GM12875 (cell line): ENCODE data around the gene CAPN9.

ENCODE experiments used
- H3K4me3 ChIP-seq: one replicate; pipeline ENCODE4 v1.5.1; 2011; ENCODE audit warnings: low read depth, low read length, control low read depth
- TF ChIP-seq, protein P1 (sequence below): IDR thresholded peaks from 2 replicates; pipeline ENCODE4 v1.5.1; 2011; ENCODE audit warnings: low read depth, mild to moderate bottlenecking, control low read depth, inconsistent platforms, low read length, moderate library complexity, borderline replicate concordance; ENCODE audit not compliant: insufficient read depth

The CAPN9 gene

DNA sequence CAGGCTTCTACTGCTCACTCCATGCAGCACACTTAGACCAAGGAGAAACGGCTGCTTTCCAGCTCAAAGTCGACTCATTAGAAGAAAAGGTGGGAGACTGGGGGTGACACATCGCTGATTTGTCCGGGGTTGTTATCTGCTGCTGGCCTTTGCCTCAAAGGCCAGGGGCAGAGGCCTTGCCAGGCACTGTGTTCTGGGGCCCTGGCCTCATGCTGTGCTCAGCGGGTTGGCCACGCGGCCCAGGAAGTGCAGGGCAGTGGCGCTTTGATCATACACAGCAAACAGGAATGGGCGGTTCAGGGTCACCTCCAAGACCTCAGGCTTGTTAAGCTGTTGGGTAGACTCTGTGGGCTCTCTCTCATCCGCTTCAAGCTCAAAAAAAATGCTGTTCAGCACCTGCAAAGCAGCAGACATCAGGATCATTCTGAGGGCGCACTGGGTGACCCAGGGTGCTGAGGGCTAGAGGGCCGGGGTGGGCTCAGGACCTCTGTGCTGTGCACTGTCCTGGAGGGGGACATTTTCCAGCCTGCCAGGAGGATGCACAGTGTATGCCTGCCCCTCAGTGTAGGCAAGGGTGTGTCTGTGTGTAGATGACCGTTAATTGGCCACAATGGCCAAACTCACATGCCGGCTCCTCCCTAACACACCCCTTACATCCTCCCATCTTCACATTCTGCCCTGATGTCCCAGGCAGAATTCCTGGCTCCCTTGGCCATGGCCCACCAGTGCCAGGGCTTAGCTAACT is 44.1 kb upstream of the CAPN9 start:
- TF ChIP-seq, protein P1, sequence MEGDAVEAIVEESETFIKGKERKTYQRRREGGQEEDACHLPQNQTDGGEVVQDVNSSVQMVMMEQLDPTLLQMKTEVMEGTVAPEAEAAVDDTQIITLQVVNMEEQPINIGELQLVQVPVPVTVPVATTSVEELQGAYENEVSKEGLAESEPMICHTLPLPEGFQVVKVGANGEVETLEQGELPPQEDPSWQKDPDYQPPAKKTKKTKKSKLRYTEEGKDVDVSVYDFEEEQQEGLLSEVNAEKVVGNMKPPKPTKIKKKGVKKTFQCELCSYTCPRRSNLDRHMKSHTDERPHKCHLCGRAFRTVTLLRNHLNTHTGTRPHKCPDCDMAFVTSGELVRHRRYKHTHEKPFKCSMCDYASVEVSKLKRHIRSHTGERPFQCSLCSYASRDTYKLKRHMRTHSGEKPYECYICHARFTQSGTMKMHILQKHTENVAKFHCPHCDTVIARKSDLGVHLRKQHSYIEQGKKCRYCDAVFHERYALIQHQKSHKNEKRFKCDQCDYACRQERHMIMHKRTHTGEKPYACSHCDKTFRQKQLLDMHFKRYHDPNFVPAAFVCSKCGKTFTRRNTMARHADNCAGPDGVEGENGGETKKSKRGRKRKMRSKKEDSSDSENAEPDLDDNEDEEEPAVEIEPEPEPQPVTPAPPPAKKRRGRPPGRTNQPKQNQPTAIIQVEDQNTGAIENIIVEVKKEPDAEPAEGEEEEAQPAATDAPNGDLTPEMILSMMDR: no peak
- no peak overlapping the region for H3K4me3 ChIP-seq

DNA sequence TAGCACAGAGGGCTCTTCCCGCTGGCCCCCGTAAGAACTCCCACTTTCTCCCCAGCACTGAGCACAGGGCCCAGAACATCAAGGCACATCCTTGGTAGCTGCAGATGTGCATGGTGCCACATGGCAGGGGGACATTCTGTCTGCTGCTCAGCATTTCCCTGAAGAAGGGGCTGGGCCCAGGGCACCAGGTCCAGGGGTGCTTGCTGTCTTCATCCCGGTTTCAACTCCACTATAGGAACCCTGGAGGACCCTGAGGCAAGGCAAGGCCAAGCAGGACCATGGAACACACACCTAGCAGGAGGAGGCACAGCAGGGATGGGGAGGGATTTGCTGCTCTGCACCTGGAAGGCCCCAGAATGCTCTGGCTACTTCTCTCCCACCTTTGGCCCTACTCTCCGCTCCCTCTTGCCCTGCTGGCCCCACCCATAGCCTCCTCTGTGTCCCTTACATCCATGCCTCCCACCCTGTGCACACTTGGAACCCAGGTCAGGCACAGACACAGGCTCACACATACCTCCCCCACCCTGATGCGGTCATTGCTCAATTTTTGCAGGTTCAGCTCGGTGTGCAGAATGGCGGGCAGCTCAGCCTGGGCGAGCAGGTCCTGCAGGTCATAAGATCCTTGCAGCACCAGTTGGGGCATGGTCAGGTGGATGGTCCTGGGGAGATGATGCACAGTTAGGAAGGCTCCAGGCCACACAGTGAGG is 43.4 kb upstream of the CAPN9 start:
- H3K4me3 ChIP-seq: no peak overlapping the region
- TF ChIP-seq, protein P1: no peak

DNA sequence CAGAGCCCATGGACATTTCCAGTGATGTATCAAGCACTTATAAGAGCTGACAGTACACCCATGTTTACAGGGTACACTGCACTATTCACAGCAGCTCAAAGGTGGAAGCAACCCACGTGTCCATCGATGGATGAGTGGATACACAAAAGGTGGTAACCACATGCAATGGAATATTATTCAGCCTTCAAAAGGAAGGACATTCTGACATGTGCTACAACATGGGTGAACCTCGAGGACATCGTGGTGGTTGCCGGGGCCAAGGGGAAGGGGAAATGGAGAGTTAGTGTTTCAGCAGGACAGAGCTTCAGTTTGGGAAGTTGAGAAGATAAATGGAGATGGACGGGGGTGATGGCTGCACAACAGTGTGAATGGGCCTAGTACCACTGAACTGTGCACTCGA is 42.4 kb upstream of the CAPN9 start:
- no peak overlapping the region for H3K4me3 ChIP-seq
- TF ChIP-seq, protein P1: no peak

DNA sequence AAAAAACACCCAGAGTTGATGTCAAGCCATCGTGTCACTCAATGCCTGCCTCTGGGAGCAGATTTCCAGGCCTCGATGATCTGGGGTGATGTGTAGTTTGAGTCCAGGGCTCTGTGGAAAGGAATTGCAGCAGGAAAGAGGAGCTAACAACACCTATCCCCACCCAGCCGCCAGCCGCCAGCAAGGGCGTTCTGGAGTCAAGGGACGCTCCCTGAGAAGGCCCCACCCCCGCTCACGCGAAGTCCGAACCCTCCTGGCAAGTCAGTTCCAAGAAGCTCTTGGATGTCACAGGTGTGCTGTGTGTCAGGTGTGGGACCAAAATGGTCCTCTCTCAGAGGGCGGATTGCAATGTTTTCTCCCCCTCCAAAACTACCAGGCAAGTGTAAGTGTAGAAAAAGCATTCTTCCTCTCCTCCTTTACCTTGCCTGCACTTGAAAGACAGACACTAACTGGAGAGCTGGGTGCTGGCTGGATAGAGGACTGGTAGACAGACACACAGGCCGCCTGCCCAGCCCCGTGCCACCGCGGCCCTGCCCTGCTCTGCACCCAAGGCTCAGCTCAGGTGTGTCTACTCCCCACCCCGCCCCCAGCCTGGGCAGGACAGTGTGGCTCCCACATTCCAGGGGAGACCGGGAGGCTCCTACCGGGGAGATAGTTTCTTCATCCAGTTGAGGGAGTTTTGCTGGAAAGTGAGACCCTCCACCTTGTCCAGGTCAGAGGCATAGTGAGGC is 41.7 kb upstream of the CAPN9 start:
- TF ChIP-seq, protein P1: no peak
- no peak overlapping the region for H3K4me3 ChIP-seq

DNA sequence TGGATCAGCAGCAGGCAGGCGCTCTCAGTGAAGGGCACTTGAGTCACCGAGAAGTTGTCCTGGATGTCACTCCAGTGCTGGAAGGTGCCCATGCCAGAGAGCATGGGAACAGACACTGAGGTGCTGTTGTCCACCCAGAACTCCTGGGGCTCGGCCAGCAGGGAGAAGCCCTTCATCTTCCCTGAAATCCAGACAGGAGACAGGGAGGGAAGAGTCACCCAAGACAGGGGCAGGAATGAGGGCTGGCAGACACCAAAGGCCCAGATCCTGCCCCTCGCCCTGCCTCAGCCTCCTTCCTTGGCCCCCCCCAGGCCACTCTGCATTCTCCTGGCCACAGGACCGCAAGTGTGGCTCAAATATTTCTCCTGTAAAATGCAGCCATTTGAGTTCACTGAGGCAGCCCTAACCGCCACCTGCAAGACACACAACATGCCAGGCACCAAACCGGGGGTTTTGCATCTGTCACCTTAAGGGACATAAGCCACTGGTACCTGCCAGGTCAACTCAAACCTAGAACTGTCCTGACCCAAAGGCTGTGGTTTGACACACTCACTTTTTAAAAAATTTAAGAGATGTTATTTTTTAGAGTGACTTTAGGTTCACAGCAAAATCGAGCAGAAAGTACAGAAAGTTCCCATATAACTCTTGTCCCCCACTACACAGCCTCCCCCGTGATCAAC is 41.0 kb upstream of the CAPN9 start:
- no peak overlapping the region for H3K4me3 ChIP-seq
- TF ChIP-seq, protein P1: no peak

- H3K4me3 ChIP-seq: no peak overlapping the region
- TF ChIP-seq, protein P1: no peak
Measured at GRCh38 chr1:230706887-230707731, 40.1 kb upstream of the CAPN9 start.
